Stimulated activated CD8-positive, alpha-beta memory T cell treated with anti-CD3 and anti-CD28 coated beads, Interleukin-12 subunit alpha, Interleukin-12 subunit beta, amount 100 ng/mL, for 24 hours (primary cell): ENCODE results near the gene NDEL1.

ENCODE experiments used
- DNase-seq: peaks from one replicate; pipeline ENCODE4 v3.0.0-alpha.2; 2020; ENCODE audit errors: extremely low read depth

NDEL1 gene

GRCh38 chr17:8455665-8456209 lies 20.1 kb downstream of the NDEL1 start:
- DNase-seq, result no peak

DNA sequence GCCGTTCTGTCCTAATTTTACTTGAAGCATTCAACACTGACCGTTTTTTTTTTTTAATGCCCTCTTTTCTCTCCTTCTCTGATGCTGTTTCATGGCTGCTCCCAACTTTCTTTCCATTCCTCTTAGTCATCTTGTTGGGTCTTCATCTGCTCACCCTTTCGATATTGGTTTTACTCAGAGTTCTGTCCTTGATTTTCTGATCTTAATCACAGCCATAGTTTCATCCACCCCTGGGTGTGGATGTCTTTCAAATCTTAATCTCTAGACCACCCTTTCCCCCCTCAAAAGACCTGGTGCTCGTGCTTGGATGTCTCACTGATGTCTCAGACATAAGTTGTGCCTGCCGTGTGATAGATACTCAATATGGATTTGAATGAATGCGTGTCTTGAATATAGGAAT lies 22.4 kb downstream of the NDEL1 start:
- no peak for DNase-seq

DNA sequence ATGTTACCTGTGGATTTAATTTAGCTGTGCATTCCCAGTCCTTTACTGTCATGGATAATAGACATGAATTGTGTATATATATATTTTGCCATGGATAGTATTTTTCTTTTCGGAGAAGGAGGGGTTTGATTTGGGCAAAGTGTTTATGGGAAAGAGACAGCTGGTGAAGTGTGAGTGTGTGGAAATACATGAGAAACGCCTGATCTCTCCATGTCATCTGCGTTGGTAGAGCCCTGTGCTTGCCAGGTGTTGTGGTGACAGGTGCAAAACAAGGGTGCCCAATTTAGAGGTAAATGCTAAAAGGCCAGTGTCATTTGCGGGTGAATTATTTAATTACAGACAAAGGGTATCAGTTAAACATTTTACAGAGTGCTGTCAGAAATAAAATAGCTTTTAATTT lies 23.4 kb downstream of the NDEL1 start:
- no peak for DNase-seq

GRCh38 chr17:8459831-8460230 lies 24.1 kb downstream of the NDEL1 start:
- no peak for DNase-seq

DNA sequence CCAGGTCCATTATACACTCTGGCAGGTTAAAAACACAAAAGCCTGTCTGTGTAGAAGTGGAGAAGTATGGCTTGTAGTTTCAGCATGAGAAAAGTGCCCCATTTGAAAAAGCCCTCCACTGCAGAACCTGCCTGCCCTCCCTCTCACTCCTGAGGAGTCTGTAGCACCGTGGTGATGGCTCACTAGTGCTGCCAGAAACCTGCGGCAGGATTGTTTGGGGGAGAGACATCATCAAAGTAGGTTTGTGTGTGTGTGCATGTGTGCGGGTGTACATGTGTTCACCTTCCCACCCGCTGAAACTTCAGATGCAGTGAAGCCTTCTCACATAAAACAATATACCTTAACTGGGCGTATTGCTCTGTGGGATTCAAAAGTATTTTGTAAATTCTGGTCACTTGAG lies 26.9 kb downstream of the NDEL1 start:
- DNase-seq, result no peak

DNA sequence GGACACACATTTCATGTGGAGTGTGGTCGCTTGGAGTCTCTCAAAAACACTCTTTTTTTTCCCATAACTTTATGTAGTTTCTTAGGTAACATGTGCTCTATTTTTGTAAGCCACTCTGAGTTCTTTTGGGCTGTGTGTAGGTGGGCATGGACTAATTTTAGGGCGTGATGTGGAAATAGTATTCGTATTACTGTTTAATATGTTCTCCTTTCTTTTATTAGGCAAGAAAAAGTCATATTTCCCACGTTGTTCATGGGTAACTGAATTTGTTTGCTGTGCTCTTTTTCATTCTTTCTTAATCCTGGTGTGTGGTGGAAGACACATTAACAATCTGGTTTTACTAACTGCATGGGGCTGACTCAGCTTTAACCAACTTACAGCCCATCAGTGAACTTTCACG lies 27.4 kb downstream of the NDEL1 start:
- DNase-seq, result no peak

- DNase-seq, result no peak
Observed at GRCh38 chr17:8464941-8465340, 29.3 kb downstream of the NDEL1 start.

DNA sequence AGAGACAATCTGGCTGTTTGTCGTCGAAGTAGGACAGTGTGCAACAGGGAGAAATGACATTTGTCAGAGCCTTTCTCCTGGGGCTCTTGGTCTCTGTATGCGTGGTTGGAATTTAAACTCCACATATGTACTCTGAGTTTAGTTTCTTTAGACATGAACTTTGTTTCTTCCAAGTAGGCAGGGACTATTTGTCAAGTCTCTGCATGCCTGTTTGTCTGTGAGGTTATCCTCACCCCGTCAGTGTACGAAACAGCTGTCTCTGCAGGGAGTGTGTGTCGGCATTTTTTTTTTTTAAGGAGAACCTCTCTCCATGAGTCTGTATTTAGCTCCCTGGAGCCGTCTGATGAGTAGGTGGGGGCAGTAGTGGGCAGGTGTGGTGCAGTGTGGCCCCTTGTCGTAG lies 29.7 kb downstream of the NDEL1 start:
- no peak for DNase-seq

- DNase-seq, result no peak
Observed at GRCh38 chr17:8465759-8466158, 30.1 kb downstream of the NDEL1 start.

DNA sequence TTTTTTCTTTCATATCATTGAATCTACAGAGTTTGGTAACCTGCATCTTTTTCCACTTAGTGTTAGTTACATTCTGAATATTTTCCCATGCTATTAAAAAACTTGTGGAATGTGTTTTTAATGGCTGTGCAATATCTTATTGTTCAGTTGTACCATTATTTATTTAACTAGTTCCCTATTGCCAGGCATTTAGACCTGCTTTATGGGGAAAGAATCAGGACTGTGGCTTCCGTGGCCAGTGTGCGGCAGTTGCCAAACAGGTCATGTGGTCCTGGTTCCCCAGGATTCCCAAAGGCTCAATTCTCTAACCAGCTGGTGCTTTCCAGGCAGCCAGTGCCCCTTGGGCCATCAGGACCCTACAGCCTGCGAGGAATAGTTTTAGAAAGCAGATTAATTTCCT lies 30.8 kb downstream of the NDEL1 start:
- no peak for DNase-seq

- no peak for DNase-seq
Observed at GRCh38 chr17:8466873-8467272, 31.2 kb downstream of the NDEL1 start.

GRCh38 chr17:8467527-8467926 lies 31.8 kb downstream of the NDEL1 start:
- no peak for DNase-seq

GRCh38 chr17:8468127-8468526 lies 32.4 kb downstream of the NDEL1 start:
- no peak for DNase-seq

GRCh38 chr17:8468980-8469379 lies 33.3 kb downstream of the NDEL1 start:
- no peak for DNase-seq

- no peak for DNase-seq
Observed at GRCh38 chr17:8469964-8470363, 34.3 kb downstream of the NDEL1 start.

GRCh38 chr17:8470447-8471047 lies 34.9 kb downstream of the NDEL1 start:
- DNase-seq, result no peak

- DNase-seq, result no peak
Observed at GRCh38 chr17:8472663-8473062, 37.0 kb downstream of the NDEL1 start.

DNA sequence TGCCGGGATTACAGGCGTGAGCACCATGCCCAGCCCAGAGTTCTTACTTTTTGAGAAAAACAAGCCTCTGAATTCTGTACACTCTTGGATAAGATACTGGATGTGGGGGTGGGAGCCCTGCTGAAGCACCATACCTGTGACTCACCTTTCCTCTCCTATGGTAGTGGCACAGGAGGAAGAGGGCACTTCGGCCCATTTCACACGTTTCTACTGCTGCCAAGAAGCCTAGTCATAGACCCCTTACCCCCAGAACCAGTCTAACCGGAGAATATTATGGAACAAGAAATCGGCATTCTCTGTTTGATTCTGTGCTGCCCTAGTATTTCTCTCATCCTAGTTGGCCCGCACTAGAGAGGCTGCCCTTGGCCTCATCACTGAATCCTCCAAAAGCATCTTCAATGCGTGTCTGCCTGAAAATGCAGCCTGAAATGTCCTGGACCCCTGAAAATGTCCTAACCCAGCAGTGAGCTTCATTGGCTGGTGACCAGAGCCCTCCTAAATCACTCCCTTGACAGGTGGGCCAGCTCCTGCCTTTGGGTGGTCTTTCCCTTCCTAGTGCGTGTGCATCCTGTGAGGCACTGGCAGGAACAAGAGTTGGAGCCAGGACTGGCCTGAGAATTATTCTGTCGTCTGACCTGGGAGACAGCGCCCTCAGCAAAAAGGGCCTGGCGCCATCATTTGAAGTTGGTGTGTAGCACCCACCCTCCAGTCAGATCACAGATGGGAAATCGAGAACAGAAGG lies 37.9 kb downstream of the NDEL1 start:
- no peak for DNase-seq

DNA sequence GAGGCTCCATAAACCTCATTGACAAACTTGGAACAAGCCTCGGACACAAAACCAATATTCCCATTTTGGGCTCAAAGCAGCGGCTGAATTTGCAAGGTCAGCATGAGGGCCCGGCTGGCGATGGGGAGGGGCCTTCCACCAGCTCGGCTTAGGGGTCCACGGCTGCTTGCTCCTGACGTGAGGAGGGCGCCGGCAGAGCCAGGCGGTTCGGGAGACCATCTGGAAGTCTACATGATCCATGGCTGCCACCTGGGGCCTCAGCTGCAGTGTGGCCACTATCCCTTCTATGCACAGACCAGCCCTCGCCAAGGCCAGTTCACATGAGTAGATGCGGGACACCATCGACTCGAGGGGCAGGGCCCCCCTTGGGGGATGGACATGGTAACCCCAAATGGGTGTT lies 39.1 kb downstream of the NDEL1 start:
- no peak for DNase-seq

DNA sequence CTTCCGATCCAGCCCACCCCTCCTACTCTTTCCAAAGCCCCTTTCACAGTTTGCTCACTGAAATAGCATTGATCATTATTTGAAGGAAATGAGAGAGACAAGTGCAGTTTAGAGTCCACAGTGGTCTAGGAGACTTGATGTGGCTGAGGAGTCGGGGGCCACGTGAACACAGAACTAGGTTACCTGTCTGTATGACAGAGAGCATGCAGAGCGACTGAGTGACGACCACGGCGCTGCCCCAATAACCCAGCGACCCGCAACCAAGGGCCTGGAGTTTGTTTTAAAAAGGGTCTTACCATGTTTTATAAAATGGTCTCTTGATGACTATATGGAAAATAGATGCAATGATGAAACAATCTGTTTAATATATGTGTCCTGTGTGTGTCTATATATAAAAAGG lies 39.5 kb downstream of the NDEL1 start:
- DNase-seq, result no peak

DNA sequence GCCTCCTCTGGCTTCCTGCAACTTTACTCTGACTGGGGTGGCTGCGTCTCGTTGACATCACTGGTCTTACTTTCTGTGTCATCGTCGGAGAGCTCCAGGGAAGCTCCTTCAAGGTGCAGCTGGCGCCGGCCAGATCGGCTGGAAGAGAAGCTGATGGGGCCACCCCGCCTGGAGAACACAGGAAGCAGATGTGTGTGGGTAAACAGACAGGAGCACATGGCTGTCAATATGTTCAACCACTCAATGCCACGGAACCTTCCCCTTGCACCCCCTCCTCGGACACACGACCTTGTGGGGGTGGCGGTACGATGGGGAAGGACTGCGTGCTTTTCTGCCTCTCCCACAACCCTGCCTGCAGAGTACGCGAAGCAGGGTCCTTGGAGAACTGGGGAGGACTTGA lies 40.1 kb downstream of the NDEL1 start:
- DNase-seq, result no peak

DNA sequence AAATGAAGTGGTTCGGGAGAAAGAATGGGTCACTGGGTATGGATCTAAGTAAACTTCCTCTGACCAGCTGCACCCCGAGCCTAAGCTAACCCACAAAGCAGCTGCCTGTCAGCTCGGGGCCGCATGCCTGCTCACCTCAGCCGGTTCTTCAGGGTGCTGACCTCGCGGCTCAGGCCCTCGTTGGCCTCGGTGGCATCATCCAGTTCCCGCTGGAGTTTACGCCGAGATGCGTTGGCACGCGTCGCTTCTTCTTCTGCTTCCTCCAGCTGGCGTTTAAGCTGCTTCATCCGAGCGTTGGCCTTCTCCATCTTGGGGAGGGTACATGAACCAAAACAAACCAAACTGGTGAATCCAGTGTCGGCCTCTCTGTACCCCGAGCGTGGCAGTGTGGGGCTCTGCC lies 41.1 kb downstream of the NDEL1 start:
- no peak for DNase-seq

DNA sequence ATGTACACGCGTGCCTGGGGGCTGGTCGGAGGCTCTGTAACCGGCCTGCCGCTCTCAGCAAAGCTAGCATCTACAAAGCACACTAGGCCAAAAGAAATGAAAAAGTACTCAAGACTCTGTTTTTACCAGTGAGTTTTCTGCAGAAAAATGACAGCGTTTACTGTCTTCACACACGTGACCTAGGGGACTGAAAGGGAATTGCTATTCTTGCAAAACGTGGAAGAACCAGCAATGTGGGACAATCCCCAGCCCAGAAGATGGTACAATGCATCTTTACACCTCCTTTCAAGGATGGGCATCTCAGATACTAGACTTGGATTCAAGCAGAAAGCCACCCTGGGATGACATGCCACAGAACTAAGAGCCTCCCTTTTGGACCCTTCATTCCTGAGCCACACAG lies 41.5 kb downstream of the NDEL1 start:
- DNase-seq, result no peak
